CD4-positive, alpha-beta T cell (primary cell): ENCODE data around the gene KCNJ18. TPM values are rescaled to one million over a fixed set of nuclear protein-coding genes. Genes with fewer than 3 reads are reported as not detected.
"Not testable (repeated sequence)": the region's sequence is repeated elsewhere in the genome, so short reads cannot be mapped to it uniquely, and the experiment has no call there.

Source experiments
- ATAC-seq: fragments of 200-7000 bp; cut with Tn5 transposase; one replicate; pipeline ENCODE4 v1.10.0; 2022; ENCODE audit warnings: mild to moderate bottlenecking; ENCODE audit not compliant: poor library complexity
- CTCF ChIA-PET: fragments of 350-600 bp; sonication (Branson Sonifier 250); formaldehyde crosslinking; loops from one replicate; lab custom pipeline; 2021; ENCODE audit warnings: antibody characterized with exemption, inconsistent platforms; lab: Charles Lee
- POLR2A ChIA-PET: fragments of 350-600 bp; sonication (Branson Sonifier 250); formaldehyde crosslinking; loops from one replicate; lab custom pipeline; 2021; ENCODE audit warnings: antibody characterized with exemption, inconsistent platforms; lab: Charles Lee
- DNase-seq, 14 experiments: peaks; one replicate each; pipeline ENCODE4 v3.0.0-alpha.2; 2013 to 2020; ENCODE audit warnings: mixed read lengths in 2 of 14
- H3K27ac ChIP-seq, 2 donors: one replicate each; pipeline versions ENCODE4 v1.5.1 to v1.7.0; 2013; ENCODE audit warnings: low read length in 2 of 2, low read depth in 1 of 2, mild to moderate bottlenecking in 1 of 2
- H3K27me3 ChIP-seq, 2 experiments: 1 replicate in 1 of 2; 2 replicates in 1 of 2; pipeline versions ENCODE4 v1.6.1 to v1.7.0; 2013; ENCODE audit warnings: low read length in 2 of 2, control low read depth in 1 of 2, mild to moderate bottlenecking in 1 of 2, moderate library complexity in 1 of 2; ENCODE audit not compliant: insufficient read depth in 2 of 2, control insufficient read depth in 1 of 2
- H3K36me3 ChIP-seq: one replicate; pipeline ENCODE4 v1.6.1; 2013; ENCODE audit warnings: low read length, control low read depth; ENCODE audit not compliant: insufficient read depth
- H3K4me1 ChIP-seq: one replicate; pipeline ENCODE4 v1.6.1; 2013; ENCODE audit warnings: low read length, control low read depth; ENCODE audit not compliant: insufficient read depth
- H3K4me3 ChIP-seq: one replicate; pipeline ENCODE4 v1.5.1; 2013; ENCODE audit warnings: mild to moderate bottlenecking, low read length, moderate library complexity
- H3K9me3 ChIP-seq, 2 experiments: 1 replicate in 1 of 2; 2 replicates in 1 of 2; pipeline versions ENCODE4 v1.6.1 to v1.7.0; 2013; ENCODE audit warnings: low read length in 2 of 2, mild to moderate bottlenecking in 2 of 2, control low read depth in 1 of 2, moderate library complexity in 1 of 2; ENCODE audit not compliant: control insufficient read depth in 1 of 2, insufficient read depth in 1 of 2
- H3K27ac Mint-ChIP-seq: one replicate; pipeline ENCODE4 v1.8.0; 2020; ENCODE audit warnings: mixed read lengths
- H3K27me3 Mint-ChIP-seq: one replicate; pipeline ENCODE4 v1.8.0; 2021; ENCODE audit warnings: mixed read lengths
- H3K36me3 Mint-ChIP-seq: one replicate; pipeline ENCODE4 v1.8.0; 2021; ENCODE audit warnings: low read depth, mixed read lengths
- H3K4me1 Mint-ChIP-seq: one replicate; pipeline ENCODE4 v1.8.0; 2021; ENCODE audit warnings: low read depth, mixed read lengths
- H3K4me3 Mint-ChIP-seq: one replicate; pipeline ENCODE4 v1.8.0; 2020; ENCODE audit warnings: mild to moderate bottlenecking, mixed read lengths
- H3K9me3 Mint-ChIP-seq: one replicate; pipeline ENCODE4 v1.8.0; 2020; ENCODE audit warnings: mixed read lengths
- intact Hi-C, 2 experiments: fragments of 100-400 bp; cut with DNase I in 1 of 2; cut with micrococcal nuclease in 1 of 2; formaldehyde crosslinking; loops; one replicate each; pipeline versions ENCODE4 v1.15.1 to v1.9.0; 2023 to 2025; cut with DNase I, micrococcal nuclease
- total RNA-seq, 174 experiments: library from RNA in 2 of 174; stranded (reverse) in 2 of 174; gene quantifications; one replicate each; pipeline ENCODE4 v1.2.3 and lab custom pipeline; 2021 to 2026
- TF ChIP-seq, protein P1 (sequence below): fragments of 200-600 bp; IDR thresholded peaks from one replicate; pipeline ENCODE4 v1.8.0; 2022; ENCODE audit warnings: antibody characterized with exemption, mild to moderate bottlenecking

KCNJ18 gene
- total RNA-seq, 2 experiments from 2014 or later: not detected

DNA sequence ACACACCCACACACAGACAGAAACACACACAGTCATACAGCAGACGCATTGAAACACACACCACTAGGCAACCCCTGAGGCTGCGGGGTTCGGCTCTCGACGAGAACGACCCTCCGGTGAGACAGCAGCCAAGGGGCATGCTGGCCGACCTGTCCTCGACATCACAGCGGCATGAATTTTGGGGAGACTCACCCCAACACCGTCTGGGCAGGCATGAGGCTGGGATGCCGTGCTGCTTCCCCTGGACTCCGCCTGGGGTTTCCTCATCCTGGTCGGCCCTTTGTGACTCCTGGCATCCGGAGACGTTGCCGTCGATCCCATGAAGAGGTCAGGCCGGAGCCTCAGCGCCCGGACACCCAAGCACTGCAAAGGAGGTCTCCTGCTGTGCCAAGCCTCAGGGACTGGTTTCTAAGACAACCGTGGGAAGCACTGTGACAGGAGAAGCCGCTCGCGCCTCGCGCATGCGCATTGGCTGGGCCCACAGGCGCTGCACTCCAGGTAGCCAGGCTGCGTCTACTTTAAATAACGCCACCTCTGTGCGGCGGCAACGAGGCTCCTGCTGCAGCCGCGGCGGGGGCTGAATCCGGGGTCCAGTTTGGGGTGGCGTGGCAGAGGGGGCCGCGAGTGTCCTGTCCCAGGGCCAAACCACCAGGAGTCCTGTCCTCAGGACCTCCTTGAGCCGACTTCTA lies 13.8 kb upstream of the KCNJ18 start:
- TF ChIP-seq, protein P1, sequence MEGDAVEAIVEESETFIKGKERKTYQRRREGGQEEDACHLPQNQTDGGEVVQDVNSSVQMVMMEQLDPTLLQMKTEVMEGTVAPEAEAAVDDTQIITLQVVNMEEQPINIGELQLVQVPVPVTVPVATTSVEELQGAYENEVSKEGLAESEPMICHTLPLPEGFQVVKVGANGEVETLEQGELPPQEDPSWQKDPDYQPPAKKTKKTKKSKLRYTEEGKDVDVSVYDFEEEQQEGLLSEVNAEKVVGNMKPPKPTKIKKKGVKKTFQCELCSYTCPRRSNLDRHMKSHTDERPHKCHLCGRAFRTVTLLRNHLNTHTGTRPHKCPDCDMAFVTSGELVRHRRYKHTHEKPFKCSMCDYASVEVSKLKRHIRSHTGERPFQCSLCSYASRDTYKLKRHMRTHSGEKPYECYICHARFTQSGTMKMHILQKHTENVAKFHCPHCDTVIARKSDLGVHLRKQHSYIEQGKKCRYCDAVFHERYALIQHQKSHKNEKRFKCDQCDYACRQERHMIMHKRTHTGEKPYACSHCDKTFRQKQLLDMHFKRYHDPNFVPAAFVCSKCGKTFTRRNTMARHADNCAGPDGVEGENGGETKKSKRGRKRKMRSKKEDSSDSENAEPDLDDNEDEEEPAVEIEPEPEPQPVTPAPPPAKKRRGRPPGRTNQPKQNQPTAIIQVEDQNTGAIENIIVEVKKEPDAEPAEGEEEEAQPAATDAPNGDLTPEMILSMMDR: no peak
- no peak for ATAC-seq
- CTCF ChIA-PET: no interaction called here

DNA sequence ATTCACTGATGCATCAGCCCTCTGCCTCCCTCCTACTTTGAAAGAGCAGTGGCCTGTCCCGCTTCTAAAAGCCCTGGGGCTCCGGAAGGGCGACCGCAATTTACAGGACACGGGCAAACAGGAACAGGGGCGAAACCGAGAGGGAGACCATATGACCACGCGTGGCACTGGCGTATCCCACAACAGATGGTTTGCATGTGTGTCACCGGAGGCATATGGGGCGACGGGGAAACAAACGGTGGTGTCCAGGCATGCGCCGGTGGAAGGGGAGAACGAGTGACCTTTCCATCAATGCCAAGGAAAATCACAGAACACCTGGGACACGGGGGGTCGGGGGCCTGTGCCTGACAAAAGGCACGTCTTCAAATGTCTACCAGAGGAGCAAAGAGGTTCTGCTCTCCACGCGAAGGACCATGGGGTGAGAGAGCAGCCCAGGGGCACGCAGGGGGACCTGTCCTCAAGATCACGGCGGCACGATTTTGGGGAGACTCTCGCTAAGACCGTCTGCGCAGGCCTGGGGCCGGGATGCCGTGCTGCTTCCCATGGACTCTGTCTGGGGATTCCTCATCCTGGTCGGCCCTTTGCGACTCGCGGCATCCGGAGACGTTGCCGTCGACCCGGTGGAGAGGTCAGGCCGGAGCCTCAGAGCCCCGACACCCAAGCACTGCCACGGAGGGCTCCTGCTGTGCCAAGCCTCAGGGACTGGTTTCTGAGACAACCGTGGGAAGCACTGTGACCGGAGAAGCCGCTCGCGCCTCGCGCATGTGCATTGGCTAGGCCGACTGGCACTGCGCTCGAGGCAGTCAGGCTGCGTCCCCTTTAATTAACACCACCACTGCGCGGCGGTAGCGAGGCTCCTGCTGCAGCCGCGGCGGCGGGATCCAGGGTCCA lies 12.8 kb upstream of the KCNJ18 start:
- Histone ChIP-seq H3K9me3 (peaks cover 0 to 71% of the 10 kb centered on the region in 2 experiments), H3K4me1 (no peaks in the 10 kb centered on the region), H3K27me3 (no peaks in the 10 kb centered on the region), H3K4me3 (no peak overlapping the region), H3K36me3 (no peaks in the 10 kb centered on the region), H3K27ac (no peak overlapping the region)
- POLR2A ChIA-PET: no interaction called here
- H3K27ac Mint-ChIP-seq: no peak overlapping the region
- intact Hi-C loops: no loop called here
- no peaks in the 10 kb centered on the region for H3K4me1 Mint-ChIP-seq
- CTCF ChIA-PET: no interaction called here
- DNase-seq (no peak), ATAC-seq (no peak)
- no peaks in the 10 kb centered on the region for H3K9me3 Mint-ChIP-seq
- no peak overlapping the region for H3K4me3 Mint-ChIP-seq
- TF ChIP-seq, protein P1: no peak
- H3K27me3 Mint-ChIP-seq: peaks cover 11% of the 10 kb centered on the region
- H3K36me3 Mint-ChIP-seq: no peaks in the 10 kb centered on the region

More for the DNA sequence above, 13.8 kb upstream of the KCNJ18 start:
- POLR2A ChIA-PET: no interaction called here
- Histone ChIP-seq H3K36me3 (no peaks in the 10 kb centered on the region), H3K27ac (no peak overlapping the region), H3K4me1 (no peaks in the 10 kb centered on the region), H3K4me3 (no peak overlapping the region), H3K27me3 (no peaks in the 10 kb centered on the region), H3K9me3 (peaks cover 0 to 81% of the 10 kb centered on the region in 2 experiments)
- H3K9me3 Mint-ChIP-seq: no peaks in the 10 kb centered on the region
- H3K4me3 Mint-ChIP-seq: no peak overlapping the region
- no peak overlapping the region for H3K27ac Mint-ChIP-seq
- no peak for DNase-seq
- intact Hi-C loops: no loop called here
- no peaks in the 10 kb centered on the region for H3K4me1 Mint-ChIP-seq
- peaks cover 11% of the 10 kb centered on the region for H3K27me3 Mint-ChIP-seq
- no peaks in the 10 kb centered on the region for H3K36me3 Mint-ChIP-seq

DNA sequence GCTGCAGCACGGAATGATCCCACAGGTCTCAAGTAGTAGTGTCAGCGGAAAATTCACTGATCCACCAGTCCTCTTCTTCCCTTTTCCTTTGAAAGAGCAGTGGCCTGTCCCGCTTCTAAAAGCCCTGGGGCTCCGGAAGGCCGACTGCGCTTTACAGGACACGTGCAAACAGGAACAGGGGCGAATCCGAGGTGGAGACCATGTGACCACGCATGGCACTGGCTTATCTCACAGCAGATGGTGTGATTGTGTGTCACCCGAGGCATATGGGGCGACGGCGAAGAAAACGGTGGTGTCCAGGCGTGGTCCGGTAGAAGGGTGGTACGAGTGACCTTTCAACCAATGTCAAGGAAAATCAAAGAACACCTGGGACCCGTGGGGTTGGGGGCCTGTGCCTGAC lies 12.0 kb upstream of the KCNJ18 start:
- H3K27me3 ChIP-seq: no peaks in the 10 kb centered on the region
- no peak overlapping the region for H3K27ac ChIP-seq
- no peak overlapping the region for H3K4me3 ChIP-seq
- TF ChIP-seq, protein P1: no peak
- no peak overlapping the region for H3K27ac Mint-ChIP-seq
- POLR2A ChIA-PET: no interaction called here
- H3K36me3 Mint-ChIP-seq: no peaks in the 10 kb centered on the region
- H3K4me1 ChIP-seq: no peaks in the 10 kb centered on the region
- H3K9me3 ChIP-seq: peaks cover 0 to 63% of the 10 kb centered on the region in 2 experiments
- no peaks in the 10 kb centered on the region for H3K9me3 Mint-ChIP-seq
- CTCF ChIA-PET: no interaction called here
- H3K36me3 ChIP-seq: no peaks in the 10 kb centered on the region
- no peak for ATAC-seq
- DNase-seq: no peak
- no peak overlapping the region for H3K4me3 Mint-ChIP-seq
- intact Hi-C loops: no loop called here
- no peaks in the 10 kb centered on the region for H3K4me1 Mint-ChIP-seq
- H3K27me3 Mint-ChIP-seq: peaks cover 11% of the 10 kb centered on the region

DNA sequence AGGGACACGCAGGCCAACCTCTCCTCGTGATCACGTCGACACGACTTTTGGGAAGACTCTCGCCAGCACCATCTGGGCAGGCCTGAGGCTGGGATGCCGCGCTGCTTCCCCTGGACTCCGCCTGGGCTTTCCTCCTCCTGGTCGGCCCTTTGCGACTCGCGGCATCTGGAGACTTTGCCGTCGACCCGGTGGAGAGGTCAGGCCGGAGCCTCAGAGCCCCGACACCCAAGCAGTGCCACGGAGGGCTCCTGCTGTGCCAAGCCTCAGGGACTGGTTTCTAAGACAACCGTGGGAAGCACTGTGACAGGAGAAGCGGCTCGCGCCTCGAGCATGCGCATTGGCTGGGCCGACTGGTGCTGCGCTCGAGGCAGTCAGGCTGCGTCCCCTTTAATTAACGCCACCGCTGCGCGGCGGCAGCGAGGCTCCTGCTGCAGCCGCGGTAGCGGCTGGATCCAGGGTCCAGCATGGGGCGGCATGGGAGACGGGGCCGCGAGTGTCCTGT lies 11.4 kb upstream of the KCNJ18 start:
- H3K4me3 Mint-ChIP-seq, H3K27me3 ChIP-seq, H3K4me1 ChIP-seq, POLR2A ChIA-PET, H3K36me3 ChIP-seq, H3K27ac Mint-ChIP-seq, CTCF ChIA-PET, H3K4me3 ChIP-seq, H3K9me3 Mint-ChIP-seq, ATAC-seq, DNase-seq, intact Hi-C loops, H3K4me1 Mint-ChIP-seq, H3K27ac ChIP-seq, H3K36me3 Mint-ChIP-seq: not testable (repeated sequence)
- peaks cover 0 to 59% of the 10 kb centered on the region in 2 experiments for H3K9me3 ChIP-seq
- H3K27me3 Mint-ChIP-seq: peaks cover 11% of the 10 kb centered on the region

DNA sequence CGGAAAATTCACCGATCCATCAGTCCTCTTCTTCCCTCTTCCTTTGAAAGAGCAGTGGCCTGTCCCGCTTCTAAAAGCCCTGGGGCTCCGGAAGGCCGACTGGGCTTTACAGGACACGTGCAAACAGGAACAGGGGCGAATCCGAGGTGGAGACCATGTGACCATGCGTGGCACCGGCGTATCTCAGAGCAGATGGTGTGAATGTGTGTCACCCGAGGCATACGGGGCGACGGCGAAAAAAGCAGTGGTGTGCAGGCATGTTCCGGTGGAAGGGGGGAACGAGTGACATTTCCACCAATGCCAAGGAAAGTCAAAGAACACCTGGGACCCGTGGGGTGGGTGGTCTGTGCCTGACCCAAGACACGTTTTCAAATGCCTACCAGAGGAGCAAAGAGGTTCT lies 10.7 kb upstream of the KCNJ18 start:
- H3K4me1 ChIP-seq, ATAC-seq, H3K9me3 Mint-ChIP-seq, H3K4me3 ChIP-seq, CTCF ChIA-PET, H3K27me3 ChIP-seq, H3K36me3 ChIP-seq, H3K27ac Mint-ChIP-seq, DNase-seq, POLR2A ChIA-PET, intact Hi-C loops, H3K27ac ChIP-seq, H3K4me1 Mint-ChIP-seq, H3K4me3 Mint-ChIP-seq, H3K36me3 Mint-ChIP-seq: not testable (repeated sequence)
- H3K27me3 Mint-ChIP-seq: peaks cover 11% of the 10 kb centered on the region
- H3K9me3 ChIP-seq: peaks cover 0 to 52% of the 10 kb centered on the region in 2 experiments
